NCI-H2196 (cell line): ENCODE measurements around the gene CDC23.
"Not testable (repeated sequence)": the region's sequence is repeated elsewhere in the genome, so short reads cannot be mapped to it uniquely, and the experiment has no call there.

Experiments used
- DNase-seq: peaks from one replicate; lab custom pipeline; 2025; ENCODE audit not compliant: unreplicated experiment; lab: John Stamatoyannopoulos, UW

CDC23 gene, protein sequence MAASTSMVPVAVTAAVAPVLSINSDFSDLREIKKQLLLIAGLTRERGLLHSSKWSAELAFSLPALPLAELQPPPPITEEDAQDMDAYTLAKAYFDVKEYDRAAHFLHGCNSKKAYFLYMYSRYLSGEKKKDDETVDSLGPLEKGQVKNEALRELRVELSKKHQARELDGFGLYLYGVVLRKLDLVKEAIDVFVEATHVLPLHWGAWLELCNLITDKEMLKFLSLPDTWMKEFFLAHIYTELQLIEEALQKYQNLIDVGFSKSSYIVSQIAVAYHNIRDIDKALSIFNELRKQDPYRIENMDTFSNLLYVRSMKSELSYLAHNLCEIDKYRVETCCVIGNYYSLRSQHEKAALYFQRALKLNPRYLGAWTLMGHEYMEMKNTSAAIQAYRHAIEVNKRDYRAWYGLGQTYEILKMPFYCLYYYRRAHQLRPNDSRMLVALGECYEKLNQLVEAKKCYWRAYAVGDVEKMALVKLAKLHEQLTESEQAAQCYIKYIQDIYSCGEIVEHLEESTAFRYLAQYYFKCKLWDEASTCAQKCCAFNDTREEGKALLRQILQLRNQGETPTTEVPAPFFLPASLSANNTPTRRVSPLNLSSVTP

DNA sequence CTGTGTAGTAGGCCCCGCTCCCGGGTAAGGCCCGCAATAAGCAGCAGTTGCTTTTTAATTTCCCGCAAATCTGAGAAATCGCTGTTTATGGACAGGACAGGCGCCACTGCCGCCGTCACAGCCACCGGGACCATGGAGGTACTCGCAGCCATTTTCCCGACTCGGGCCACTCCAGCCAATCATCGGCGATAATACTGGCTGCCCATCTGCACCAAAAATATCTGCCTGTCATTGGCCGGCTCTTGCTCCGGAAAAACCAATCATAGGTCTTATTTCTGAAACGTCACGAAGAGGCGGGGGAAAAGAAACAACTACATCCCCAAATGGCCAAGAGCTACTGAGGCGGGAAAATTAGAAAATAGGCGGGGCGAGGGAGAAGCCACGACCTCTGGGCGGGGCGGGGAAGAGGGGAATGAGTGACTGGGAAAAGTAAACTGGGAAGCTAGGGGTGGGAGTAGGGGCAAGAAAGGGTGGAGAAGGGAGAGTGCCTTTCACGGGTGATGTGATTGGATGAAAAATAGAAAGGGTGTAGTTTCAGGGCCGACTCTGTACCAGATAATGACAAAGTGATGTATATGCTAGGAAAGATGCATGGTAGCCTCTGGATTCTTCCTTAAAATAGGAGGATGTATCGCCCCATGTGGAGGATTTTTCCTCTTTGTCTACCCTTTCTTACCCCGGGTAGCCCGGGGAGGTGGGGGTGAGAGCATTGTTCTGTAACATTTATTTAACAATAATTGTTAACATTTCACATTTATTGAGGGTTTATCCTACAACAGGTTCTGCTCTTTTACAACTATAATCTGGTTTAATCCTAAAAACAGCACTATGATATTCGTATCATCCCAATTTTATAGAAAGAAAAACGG, at the start of gene CDC23:
Gene CDC23 (minus strand): TSS at position 163 of the 869 bp plus-strand sequence. CDS start 11 bp downstream, at position 152.
- DNase-seq: peak; percentile 98

GRCh38 chr5:138258704-138259292, 45.7 kb upstream of the CDC23 start:
- no peak for DNase-seq

DNA sequence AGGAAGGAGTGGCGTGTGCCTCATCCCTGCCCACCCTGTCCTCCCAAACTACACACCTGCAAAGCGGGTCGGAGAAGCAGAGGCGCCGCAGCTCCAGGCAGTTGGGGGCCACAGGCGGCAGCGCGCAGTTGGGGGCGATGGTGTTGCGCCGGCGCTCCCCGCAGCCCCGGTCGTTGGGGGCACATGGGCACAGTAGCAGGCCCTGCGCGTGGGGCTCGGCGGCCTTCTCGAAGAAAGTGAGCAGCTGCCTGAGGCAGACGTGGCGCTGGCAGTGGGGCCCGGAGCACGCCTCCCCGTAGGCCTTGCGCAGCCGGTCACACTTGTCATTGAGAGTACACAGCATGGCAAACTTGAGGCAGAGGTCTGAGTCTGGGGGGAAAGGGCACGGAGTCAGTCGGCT, 44.5 kb upstream of the CDC23 start:
- DNase-seq: no peak

- no peak for DNase-seq
These were observed 39.8 kb upstream of the CDC23 start for GRCh38 chr5:138252944-138253343.

DNA sequence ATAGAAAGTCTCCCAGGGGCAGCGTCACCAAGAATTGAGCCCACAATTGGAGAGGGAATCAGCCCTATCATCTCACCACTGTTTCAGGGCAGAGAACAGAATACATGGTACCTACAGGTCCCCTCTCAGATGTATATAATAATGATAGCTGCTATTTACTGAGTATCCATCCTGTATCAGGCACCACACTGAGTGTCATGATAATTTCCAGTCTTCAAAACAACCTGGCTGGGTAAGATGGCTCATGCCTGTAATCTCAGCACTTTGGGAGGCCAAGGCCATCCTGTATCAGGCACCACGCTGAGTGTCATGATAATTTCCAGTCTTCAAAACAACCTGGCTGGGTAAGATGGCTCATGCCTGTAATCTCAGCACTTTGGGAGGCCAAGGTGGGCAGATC, 34.7 kb upstream of the CDC23 start:
- DNase-seq: not testable (repeated sequence)

DNA sequence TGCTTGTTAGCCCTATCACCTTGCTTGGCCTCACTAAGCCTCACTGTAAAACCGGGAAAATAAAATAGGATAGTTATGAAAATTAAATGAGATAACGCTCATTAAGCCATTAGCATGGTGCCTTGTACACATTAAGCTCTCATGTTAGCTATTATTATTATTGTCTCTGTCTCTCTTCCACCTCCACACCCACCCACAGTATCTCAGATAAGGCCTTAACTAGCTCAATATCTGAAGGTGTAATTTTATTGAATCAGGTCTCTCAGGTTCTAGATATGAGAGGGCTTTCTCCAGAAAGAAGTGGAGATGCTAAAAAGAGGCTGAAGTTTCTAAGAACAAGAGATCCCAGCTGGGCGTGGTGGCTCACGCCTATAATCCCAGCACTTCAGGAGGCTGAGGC, 33.7 kb upstream of the CDC23 start:
- DNase-seq: no peak

DNA sequence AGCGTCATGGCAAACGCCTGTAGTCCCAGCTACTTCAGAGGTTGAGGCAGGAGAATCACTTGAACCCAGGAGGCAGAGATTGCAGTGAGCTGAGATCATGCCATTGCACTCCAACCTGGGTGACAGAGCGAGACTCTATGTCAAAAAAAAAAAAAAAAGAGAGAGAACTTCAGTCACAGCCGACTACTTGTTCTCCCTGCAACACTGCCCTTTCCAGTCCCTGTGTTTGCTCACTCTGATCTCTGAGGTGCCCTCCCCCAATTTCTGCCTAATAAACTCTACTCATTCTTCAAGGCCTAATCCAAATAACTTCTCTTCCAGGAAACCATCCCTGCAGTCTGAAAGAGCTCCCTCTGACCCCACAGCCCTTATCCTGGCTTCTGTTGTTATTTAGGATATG, 33.2 kb upstream of the CDC23 start:
- no peak for DNase-seq

GRCh38 chr5:138245717-138246116, 32.6 kb upstream of the CDC23 start:
- no peak for DNase-seq

DNA sequence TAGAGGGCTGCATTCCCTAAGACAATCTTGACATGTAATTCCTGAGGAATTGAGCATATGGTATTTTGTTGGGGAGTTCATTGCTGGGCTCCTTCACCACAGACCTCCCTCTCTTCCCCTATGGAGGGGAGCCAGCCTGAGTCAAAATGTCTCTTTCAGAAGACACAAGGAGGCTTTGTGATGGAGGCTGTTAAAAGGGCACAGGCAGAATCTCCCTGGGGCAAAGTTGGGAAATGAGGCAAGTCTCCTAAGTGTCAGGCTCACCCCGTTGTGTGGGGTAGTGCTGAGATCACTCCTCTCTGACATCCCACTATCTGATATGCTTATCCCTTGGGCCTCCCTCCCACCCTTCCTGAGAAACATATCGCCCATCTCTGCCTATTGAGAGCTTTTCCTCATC, 30.7 kb upstream of the CDC23 start:
- DNase-seq: no peak

DNA sequence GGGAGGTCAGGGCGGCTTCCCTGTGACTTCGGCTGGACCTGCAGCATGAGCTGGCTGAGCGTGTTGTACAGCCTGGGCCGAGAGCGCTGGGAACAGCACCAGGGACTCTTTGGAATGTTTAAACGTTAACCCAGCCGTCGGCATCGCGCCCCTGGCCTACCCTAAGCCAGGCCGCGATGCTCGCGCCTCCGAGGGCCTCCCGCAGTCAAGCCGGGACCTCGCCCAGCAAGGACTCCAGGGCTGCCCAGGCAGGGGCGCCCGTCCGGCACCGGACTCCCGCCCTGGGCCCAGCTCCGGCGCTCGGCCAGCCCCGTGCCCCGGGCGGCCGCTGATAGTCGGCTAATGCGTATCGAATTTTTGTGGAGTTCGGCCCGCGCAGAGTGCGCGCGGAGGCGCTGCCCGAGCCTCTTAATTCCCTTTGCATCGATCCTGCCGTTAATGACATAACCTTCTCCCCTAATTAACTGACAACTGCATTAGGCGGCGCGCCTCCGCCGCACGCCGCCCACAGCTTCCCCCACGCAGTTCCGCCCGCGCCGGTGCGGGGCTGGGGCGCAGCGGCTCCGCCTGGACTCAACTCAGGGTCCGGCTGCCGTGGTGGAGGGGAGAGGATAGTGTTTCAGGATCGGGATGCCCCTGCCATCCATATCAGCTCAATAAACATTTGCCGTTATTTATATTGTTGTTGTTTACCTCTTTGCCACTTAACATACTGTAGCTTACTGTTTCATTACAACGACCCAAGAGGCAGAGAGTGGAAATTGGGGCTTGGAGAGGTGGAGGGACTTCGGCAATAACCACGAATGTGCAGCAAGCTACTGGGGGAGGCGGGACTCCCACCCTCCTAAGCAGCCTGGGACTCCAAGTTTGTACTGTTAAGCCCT, 28.8 kb upstream of the CDC23 start:
- no peak for DNase-seq

- no peak for DNase-seq
These were observed 27.7 kb upstream of the CDC23 start for GRCh38 chr5:138240650-138241385.

DNA sequence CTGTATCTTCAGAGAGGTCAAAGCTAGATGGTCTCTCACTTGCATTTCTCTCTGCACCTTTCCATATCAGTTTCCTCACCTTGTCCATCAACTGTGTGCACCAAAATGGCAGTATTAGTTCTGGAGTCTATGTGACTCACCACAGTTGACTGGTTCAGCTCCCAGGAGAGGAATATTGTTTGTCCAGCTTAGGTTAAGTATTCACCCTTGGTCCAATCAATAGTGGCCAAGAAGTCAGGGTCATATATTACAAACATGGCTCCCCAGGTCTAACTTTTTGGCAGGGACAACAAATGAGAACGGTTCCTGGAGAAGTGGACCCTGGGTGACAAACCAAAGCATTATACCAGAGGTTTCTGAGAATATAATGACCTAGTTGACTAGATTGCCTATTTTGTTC, 24.9 kb upstream of the CDC23 start:
- DNase-seq: no peak

DNA sequence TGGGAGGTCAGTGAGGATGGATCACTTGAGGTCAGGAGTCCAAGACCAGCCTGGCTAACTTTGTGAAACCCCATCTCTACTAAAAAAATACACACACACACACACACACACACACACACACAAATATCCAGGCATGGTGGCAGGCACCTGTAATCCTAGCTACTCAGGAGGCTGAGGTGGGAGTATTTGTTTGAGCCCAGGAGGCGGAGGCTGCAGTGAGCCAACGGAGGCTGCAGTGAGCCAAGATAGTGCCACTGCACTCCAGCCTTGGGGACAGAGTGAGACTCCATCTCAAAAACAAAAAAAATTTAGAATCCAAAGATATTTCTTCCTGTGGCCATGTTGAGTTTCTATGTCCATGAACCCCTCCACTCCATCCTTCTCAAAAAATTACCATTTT, 21.5 kb upstream of the CDC23 start:
- no peak for DNase-seq

DNA sequence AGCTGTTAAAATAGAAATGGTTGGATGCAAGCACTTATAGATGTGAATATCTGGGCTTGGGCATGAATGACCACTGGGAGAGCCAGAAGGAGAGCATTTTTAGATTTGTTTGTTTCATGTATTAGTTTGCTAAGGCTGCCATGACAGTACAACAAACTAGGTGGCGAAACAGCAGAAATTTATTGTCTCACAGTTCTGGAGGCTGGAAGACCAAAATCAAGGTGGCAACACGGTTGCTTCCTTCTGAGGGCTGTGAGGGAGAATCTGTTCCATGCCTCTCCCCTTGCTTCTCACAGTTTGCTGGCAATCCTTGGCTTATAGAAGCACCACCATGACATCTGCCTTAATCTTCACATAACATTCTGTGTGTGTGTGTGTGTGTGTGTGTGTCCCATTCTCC, 20.2 kb upstream of the CDC23 start:
- no peak for DNase-seq

- peak; percentile 62 for DNase-seq
These were observed 18.0 kb upstream of the CDC23 start for GRCh38 chr5:138230981-138231589.

GRCh38 chr5:138230261-138230660, 17.1 kb upstream of the CDC23 start:
- no peak for DNase-seq

GRCh38 chr5:138229387-138229786, 16.3 kb upstream of the CDC23 start:
- no peak for DNase-seq

GRCh38 chr5:138226910-138227309, 13.8 kb upstream of the CDC23 start:
- no peak for DNase-seq

- DNase-seq: no peak
These were observed 11.6 kb upstream of the CDC23 start for GRCh38 chr5:138224712-138225111.
